GM18498 (cell line): ENCODE results near the gene TNF.

ENCODE experiments used
- ATAC-seq: cut with Tn5 transposase; IDR thresholded peaks from one replicate; pipeline ENCODE4 v1.9.1; 2021; ENCODE audit warnings: mild to moderate bottlenecking, moderate library complexity; ENCODE audit not compliant: unreplicated experiment

TNF gene

DNA sequence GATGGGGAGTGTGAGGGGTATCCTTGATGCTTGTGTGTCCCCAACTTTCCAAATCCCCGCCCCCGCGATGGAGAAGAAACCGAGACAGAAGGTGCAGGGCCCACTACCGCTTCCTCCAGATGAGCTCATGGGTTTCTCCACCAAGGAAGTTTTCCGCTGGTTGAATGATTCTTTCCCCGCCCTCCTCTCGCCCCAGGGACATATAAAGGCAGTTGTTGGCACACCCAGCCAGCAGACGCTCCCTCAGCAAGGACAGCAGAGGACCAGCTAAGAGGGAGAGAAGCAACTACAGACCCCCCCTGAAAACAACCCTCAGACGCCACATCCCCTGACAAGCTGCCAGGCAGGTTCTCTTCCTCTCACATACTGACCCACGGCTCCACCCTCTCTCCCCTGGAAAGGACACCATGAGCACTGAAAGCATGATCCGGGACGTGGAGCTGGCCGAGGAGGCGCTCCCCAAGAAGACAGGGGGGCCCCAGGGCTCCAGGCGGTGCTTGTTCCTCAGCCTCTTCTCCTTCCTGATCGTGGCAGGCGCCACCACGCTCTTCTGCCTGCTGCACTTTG, at the start of gene TNF:
TSS of gene TNF (plus strand) at position 231 of the 567 bp plus-strand sequence. CDS start at position 408, 177 bp downstream.
- ATAC-seq: no peak

- no peak for ATAC-seq
These were observed 49.3 kb upstream of the TNF start for GRCh38 chr6:31525932-31526591.

- ATAC-seq: no peak
These were observed 47.0 kb upstream of the TNF start for GRCh38 chr6:31528307-31528777.

DNA sequence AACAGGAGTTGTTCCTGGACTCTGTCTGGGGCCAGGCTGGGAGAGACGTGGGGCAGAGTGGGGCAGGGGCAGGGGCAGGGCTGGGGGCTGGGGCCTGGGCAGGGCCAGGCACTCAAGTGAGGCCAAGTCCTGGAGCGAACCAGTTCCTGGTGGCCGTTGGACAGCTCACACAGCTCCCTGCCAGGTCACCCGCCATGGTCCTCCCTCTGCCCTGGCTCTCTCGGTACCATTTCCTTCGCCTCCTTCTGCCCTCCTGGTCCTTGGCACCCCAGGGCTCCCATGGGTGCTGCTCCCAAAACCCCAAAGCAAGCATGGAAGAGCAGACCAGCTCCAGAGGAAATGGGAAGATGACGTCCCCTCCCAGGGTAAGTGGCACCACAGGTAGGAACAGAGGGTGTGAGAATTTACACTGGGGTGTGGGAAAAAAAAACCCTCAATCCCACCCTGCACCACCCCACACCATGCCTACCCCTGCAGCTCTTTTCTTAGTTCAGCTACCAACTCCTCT, 46.5 kb upstream of the TNF start, which contains the start of gene MCCD1:
TSS of gene MCCD1 (plus strand) at position 142 of the 508 bp plus-strand sequence. CDS start at position 195, 53 bp downstream.
- no peak for ATAC-seq

DNA sequence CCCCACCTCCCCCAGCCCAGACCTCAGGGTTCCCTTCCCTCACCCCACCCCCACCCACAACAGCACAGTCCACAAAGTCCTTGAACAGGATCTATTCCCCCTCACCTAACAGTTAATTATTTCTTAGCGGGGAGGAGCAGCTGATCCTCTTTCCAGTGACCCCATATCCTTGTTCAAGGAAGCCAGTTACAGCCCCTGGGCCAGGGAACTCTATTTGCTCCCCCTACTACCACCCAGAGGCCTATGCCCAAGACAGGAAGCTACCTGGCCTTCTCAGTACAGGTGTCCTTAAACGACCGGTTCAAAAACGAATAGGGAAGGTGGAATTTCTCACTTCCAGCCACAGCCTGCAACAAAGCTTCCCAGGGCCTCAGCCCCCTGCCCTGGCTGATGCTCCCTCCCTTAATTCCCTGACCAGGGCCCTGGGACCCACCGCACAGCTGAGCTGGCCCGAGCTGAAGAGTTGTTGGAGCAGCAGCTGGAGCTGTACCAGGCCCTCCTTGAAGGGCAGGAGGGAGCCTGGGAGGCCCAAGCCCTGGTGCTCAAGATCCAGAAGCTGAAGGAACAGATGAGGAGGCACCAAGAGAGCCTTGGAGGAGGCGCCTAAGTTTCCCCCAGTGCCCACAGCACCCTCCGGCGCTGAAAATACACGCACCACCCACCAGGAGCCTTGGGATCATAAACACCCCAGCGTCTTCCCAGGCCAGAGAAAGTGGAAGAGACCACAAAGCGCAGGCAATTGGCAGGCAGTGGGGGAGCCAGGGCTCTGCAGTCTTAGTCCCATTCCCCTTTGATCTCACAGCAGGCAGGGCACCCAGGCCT, 45.8 kb upstream of the TNF start:
- no peak for ATAC-seq

- ATAC-seq: no peak
These were observed 44.7 kb upstream of the TNF start for GRCh38 chr6:31530659-31531058.

GRCh38 chr6:31531162-31531561, 44.2 kb upstream of the TNF start:
- no peak for ATAC-seq

GRCh38 chr6:31531771-31532643, 43.4 kb upstream of the TNF start:
- ATAC-seq: no peak

- ATAC-seq: no peak
These were observed 42.5 kb upstream of the TNF start for GRCh38 chr6:31532644-31533454.

- ATAC-seq: no peak
These were observed 41.9 kb upstream of the TNF start for GRCh38 chr6:31533455-31533841.

DNA sequence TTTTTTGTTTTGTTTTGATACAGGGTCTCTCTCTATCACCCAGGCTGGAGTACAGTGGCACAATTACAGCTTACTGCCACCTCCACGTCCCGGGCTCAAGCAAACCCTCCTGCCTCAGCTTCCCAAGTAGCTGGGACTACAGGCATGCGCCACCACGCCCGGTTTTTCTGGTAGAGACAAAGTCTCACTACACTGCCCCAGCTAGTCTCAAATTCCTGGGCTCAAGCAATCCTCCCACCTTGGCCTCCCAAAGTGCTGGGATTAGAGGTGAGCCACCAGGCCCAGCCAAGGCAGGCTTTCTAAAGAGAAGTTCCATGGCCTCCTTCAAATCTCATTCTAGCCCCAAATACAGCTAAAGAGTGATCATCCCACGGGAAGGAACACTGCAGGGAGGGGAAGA, 41.4 kb upstream of the TNF start:
- no peak for ATAC-seq

DNA sequence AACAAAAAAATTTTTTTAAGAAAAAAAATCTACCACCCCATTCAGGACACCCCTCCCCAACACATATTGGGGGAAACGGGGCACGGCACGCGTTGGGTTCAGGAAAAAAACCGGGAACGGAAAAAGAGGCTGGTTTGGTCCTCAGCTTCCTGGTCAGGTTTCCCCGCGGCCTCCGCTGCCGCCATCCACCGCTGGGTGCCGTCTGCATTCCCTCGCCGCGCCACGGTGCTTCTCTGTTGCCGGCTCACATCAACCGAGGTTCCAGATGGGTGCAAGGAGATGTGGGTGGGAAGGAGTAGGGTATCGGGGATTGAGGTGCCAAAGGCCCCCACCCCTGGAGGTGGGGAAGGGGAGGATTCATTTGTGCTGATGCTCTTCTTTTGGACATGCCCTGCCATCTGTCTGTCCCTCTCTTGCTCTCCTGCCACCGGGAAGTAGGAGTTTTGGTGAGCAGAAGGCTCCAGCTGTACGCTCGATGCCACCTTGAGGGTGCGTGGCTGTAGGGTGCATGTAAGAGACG, 40.8 kb upstream of the TNF start:
- no peak for ATAC-seq

DNA sequence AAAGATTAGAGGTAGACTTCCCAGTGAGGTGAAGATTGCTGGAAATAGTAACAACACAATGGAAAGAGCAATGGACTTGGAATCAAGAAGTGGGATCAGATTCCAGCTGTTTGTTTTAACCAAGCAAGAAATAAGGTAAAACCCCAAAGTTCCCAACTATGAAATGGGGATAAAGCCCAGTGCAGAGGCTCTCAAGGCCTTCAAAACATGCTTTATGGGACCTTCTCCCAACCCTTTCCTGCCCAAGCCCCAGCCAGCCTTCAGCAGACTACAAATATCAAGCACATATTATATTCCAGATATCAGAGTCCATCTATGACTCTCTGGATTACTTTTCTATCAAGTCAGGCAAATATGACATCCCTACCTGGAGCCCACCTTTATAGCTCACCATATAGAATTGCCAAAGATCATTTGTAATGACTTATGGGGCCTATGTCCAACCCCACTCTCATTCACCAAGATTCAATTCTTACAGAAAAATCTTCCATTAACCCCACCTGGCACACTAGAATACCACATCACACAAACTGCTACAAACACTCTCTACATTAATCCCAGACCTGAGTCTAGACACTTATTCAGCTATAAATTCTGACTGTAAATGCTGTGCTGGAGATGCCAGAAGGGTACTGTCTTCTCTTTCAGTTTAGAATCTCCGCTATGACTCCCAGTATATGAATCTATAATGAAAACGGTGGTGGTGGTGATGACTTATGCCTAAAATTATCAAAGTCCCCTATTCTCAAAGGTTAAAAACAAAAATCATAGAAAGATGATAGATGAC, 39.6 kb upstream of the TNF start:
- ATAC-seq: no peak

DNA sequence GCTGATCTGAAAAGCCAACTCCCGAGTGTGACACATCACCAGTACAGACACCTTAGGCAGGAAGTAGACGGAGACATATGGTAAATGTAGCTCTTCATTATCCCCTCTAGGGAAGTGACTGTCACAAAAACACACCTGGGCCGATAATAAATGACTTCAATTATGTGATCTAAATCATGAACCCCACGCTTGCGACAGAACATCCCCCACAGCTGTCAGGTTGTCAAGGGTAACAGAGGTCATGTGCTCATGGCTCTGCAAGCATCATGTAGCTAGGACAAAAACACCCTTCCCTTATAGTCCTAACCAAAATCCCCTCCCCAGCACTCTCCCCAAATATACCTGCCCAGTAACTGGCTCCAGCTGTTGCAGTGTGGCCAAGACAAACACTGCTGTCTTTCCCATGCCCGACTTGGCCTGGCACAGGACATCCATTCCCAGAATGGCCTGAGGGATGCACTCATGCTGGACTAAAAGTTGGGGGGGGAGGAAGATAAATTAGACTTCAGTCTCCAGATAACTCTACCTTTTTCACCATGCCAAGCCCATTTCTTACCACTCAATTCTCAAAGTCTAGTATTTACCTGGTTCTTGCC, 36.5 kb upstream of the TNF start:
- no peak for ATAC-seq

DNA sequence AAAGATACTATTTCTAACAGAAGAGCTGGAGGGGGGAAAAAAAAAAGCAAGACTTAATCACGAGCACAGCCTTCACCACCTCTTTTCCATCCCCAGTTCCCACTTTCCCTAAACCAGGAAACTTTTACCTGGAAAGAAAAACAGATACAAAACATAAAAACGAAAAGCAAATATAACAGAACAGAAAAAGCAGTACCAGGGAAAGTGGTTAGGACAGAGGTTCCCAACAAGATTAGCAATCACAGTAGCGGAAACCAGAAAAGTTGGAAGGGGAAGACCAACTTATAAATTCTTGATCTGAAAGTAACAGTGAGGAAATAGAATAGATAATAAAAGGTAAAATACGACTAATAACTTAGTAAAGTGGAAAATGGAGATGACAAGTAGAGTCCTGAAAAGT, 34.7 kb upstream of the TNF start:
- no peak for ATAC-seq

GRCh38 chr6:31541059-31541657, 34.2 kb upstream of the TNF start:
- ATAC-seq: peak; percentile 6

GRCh38 chr6:31541658-31542521, 33.5 kb upstream of the TNF start, which contains the start of gene DDX39B:
Gene DDX39B, minus strand, starts transcription at chr6:31542003. Its CDS starts 1,471 bp downstream, at chr6:31540532.
- ATAC-seq: peak; percentile 76
